ENCODE data around the gene COL23A1.
A peak's percentile ranks its signal among the peaks of the same experiment; 100 is the strongest.

The COL23A1 gene

GRCh38 chr5:178577944-178578343, 12.2 kb downstream of the COL23A1 start:
- TF ChIP-seq CTCF (IDR thresholded peaks at IDR 0.05) = no peak
- H3K27me3 ChIP-seq = peaks cover 41% of the 10 kb centered on the region
- H3K36me3 ChIP-seq = no peaks in the 10 kb centered on the region
- H3K4me3 ChIP-seq (ENCODE audit: low read depth in 1 of 2, low read length in 1 of 2) = no peak overlapping the region
- no peaks in the 10 kb centered on the region for H3K9me3 ChIP-seq
- H3K4me1 ChIP-seq (ENCODE audit: control insufficient read depth in 1 of 2, insufficient read depth in 1 of 2, low read depth in 1 of 2, low read length in 1 of 2) = peaks cover 9 to 18% of the 10 kb centered on the region in 2 experiments
- no peak overlapping the region for H3K27ac ChIP-seq

- no peak overlapping the region for H3K27ac ChIP-seq
- H3K4me1 ChIP-seq (ENCODE audit: control insufficient read depth in 1 of 2, insufficient read depth in 1 of 2, low read depth in 1 of 2, low read length in 1 of 2) = peaks cover 9 to 18% of the 10 kb centered on the region in 2 experiments
- H3K4me3 ChIP-seq (ENCODE audit: low read depth in 1 of 2, low read length in 1 of 2) = peak overlapping the region; percentile 37 to 39
- H3K36me3 ChIP-seq = no peaks in the 10 kb centered on the region
- H3K9me3 ChIP-seq = no peaks in the 10 kb centered on the region
- H3K27me3 ChIP-seq = peaks cover 41% of the 10 kb centered on the region
- no peak for TF ChIP-seq CTCF (IDR thresholded peaks at IDR 0.05)
Measured at GRCh38 chr5:178577376-178577839, 12.8 kb downstream of the COL23A1 start.

- Histone ChIP-seq H3K27ac (no peak overlapping the region), H3K9me3 (no peaks in the 10 kb centered on the region), H3K4me1 (ENCODE audit: control insufficient read depth in 1 of 2, insufficient read depth in 1 of 2, low read depth in 1 of 2, low read length in 1 of 2) (peaks cover 9 to 18% of the 10 kb centered on the region in 2 experiments), H3K36me3 (no peaks in the 10 kb centered on the region), H3K4me3 (ENCODE audit: low read depth in 1 of 2, low read length in 1 of 2) (peak overlapping the region; percentile 37 to 39), H3K27me3 (peaks cover 41% of the 10 kb centered on the region)
- TF ChIP-seq CTCF (IDR thresholded peaks at IDR 0.05) = no peak
Measured at GRCh38 chr5:178576591-178577351, 13.4 kb downstream of the COL23A1 start.

GRCh38 chr5:178573216-178573615, 17.0 kb downstream of the COL23A1 start:
- peaks cover 36% of the 10 kb centered on the region for H3K27me3 ChIP-seq
- H3K4me1 ChIP-seq (ENCODE audit: control insufficient read depth in 1 of 2, insufficient read depth in 1 of 2, low read depth in 1 of 2, low read length in 1 of 2) = peaks cover 9 to 18% of the 10 kb centered on the region in 2 experiments
- TF ChIP-seq CTCF (IDR thresholded peaks at IDR 0.05) = no peak
- no peaks in the 10 kb centered on the region for H3K36me3 ChIP-seq
- H3K27ac ChIP-seq = no peak overlapping the region
- H3K4me3 ChIP-seq (ENCODE audit: low read depth in 1 of 2, low read length in 1 of 2) = no peak overlapping the region
- no peaks in the 10 kb centered on the region for H3K9me3 ChIP-seq

- TF ChIP-seq CTCF (IDR thresholded peaks at IDR 0.05) = no peak
- Histone ChIP-seq H3K27me3 (peaks cover 30% of the 10 kb centered on the region), H3K27ac (no peak overlapping the region), H3K36me3 (no peaks in the 10 kb centered on the region), H3K4me3 (ENCODE audit: low read depth in 1 of 2, low read length in 1 of 2) (no peak overlapping the region), H3K4me1 (ENCODE audit: control insufficient read depth in 1 of 2, insufficient read depth in 1 of 2, low read depth in 1 of 2, low read length in 1 of 2) (peaks cover 9 to 16% of the 10 kb centered on the region in 2 experiments), H3K9me3 (no peaks in the 10 kb centered on the region)
Measured at GRCh38 chr5:178572617-178573016, 17.6 kb downstream of the COL23A1 start.

Data from neutrophil (primary cell).